ENCODE measurements around the gene ICA1. TPM values are rescaled to one million over a fixed set of nuclear protein-coding genes. Genes with fewer than 3 reads are reported as not detected.

Gene ICA1
- total and polyA plus RNA-seq, 2 of the 13 experiments (the other 11 are each of a cell fraction or from before 2014, with no cell fraction given): 0.29 TPM; not detected in 1

- H3K27ac ChIP-seq (ENCODE audit: extremely low read length, insufficient read depth, low read length): no peak overlapping the region
- H3K4me1 ChIP-seq (ENCODE audit: insufficient read depth, low read length): peaks cover 13% of the 10 kb centered on the region; the same call in 1 of the 2 replicates
- H4K20me1 ChIP-seq (ENCODE audit: insufficient read depth, low read length): no peaks in the 10 kb centered on the region
- 25% methylated on average over 4 of the region's 4 CpGs for WGBS (ENCODE audit: low lambda C conversion rate)
- no peaks in the 10 kb centered on the region for H3K27me3 ChIP-seq (ENCODE audit: control insufficient read depth in 1 of 2, insufficient read depth in 2 of 2, low read length in 2 of 2)
- H3K36me3 ChIP-seq (replicated peaks in 1 of 2; ENCODE audit: control insufficient read depth in 1 of 2, insufficient read depth in 2 of 2, low read length in 2 of 2): no peaks in the 10 kb centered on the region
- DNase-seq (ENCODE audit: low spot score) (no peak), FAIRE-seq (no peak), ATAC-seq (no peak)
- CTCF ChIA-PET (ENCODE audit: low intra/inter-chr PET ratio, low total read pairs): no interaction called here
- no peak for TF ChIP-seq ZNF441 (CRISPR knock-in tag; IDR thresholded peaks at IDR 0.05; ENCODE audit: borderline replicate concordance)
- TF ChIP-seq FOXJ3 (CRISPR knock-in tag; IDR thresholded peaks at IDR 0.05; ENCODE audit: borderline replicate concordance): no peak
- no peak for TF ChIP-seq GTF3A (CRISPR knock-in tag; conservative IDR thresholded peaks at IDR 0.05)
- TF ChIP-seq HES4 (CRISPR knock-in tag; IDR thresholded peaks at IDR 0.05; ENCODE audit: borderline replicate concordance): no peak
- TF ChIP-seq SNAPC4 (CRISPR knock-in tag; IDR thresholded peaks at IDR 0.05): no peak
- no peak for TF ChIP-seq ATRX (CRISPR knock-in tag; IDR thresholded peaks at IDR 0.05; ENCODE audit: borderline replicate concordance)
- no peak for TF ChIP-seq ATM (IDR thresholded peaks at IDR 0.05; ENCODE audit: borderline replicate concordance)
- TF ChIP-seq RNF2 (conservative IDR thresholded peaks at IDR 0.05; ENCODE audit: low read depth): no peak
- no peak for TF ChIP-seq ZBTB3 (CRISPR knock-in tag; IDR thresholded peaks at IDR 0.05; ENCODE audit: borderline replicate concordance, low read depth)
- TF ChIP-seq ZIK1 (CRISPR knock-in tag; IDR thresholded peaks at IDR 0.05; ENCODE audit: borderline replicate concordance, low read depth): no peak
- TF ChIP-seq GMEB2 (CRISPR knock-in tag; IDR thresholded peaks at IDR 0.05; ENCODE audit: low read depth): no peak
- H3K4me2 ChIP-seq (ENCODE audit: low read depth, low read length): no peak overlapping the region
- in situ Hi-C loops (cut with HindIII; ENCODE audit: extremely low pct_ligation_motif_present, low pct_unique_long_range_greater_than_20kb): no loop called here
- H3K9ac ChIP-seq (ENCODE audit: insufficient read depth, low read depth, low read length): no peak overlapping the region
- BruUV-seq (replicated peaks): no TSS peak
- POLR2A ChIA-PET: no interaction called here
- intact Hi-C loops (cut with micrococcal nuclease; ENCODE audit: unreplicated experiment): no loop called here
- no peak overlapping the region for H3K4me3 ChIP-seq (replicated peaks in 1 of 3; ENCODE audit: insufficient read depth in 1 of 3, low read depth in 2 of 3, low read length in 3 of 3)
- no peak overlapping the region for H2AFZ ChIP-seq (ENCODE audit: low read length)
- H3K79me2 ChIP-seq (ENCODE audit: insufficient read depth, low read length): no peaks in the 10 kb centered on the region
- H3K9me3 ChIP-seq (ENCODE audit: low read length): no peaks in the 10 kb centered on the region
These were observed 156.4 kb downstream of the ICA1 start for GRCh38 chr7:8105449-8106095.
